K562 (cell line): ENCODE results near the gene MDM1. TPM values are rescaled to one million over a fixed set of nuclear protein-coding genes. Genes with fewer than 3 reads are reported as not detected.

Experiments
- ATAC-seq: fragments of 200-7000 bp; cut with Tn5 transposase; 3 replicates; pipeline ENCODE4 v1.9.1; 2020; ENCODE audit warnings: moderate library complexity
- BruUV-seq: library from RNA; stranded (reverse); fragments of 400-500 nt; replicated peaks from 2 replicates; lab custom pipeline; 2021; lab: Mats Ljungman, UMichigan
- CTCF ChIA-PET: fragments of 300-600 bp; formaldehyde crosslinking; extraction: SDS; loops from one replicate; lab custom pipeline; 2021; ENCODE audit warnings: low intra/inter-chr PET ratio; lab: Yijun Ruan, JAX
- POLR2A ChIA-PET: fragments of 300-600, 350-650 bp; sonication (Branson Sonifier 250); formaldehyde crosslinking; extraction: SDS; loops from one replicate; lab custom pipeline; 2021; ENCODE audit warnings: antibody characterized with exemption, inconsistent platforms; lab: Yijun Ruan, JAX
- DNase-seq, 4 experiments: peaks; one replicate each; pipeline versions ENCODE4 v3.0.0 to v3.0.0-alpha.2; 2011 to 2018; ENCODE audit warnings: low spot score in 3 of 4, mixed read lengths in 3 of 4; ENCODE audit errors: extremely low read depth in 1 of 4
- FAIRE-seq: peaks from 2 replicates; lab custom pipeline; 2011; peaks lifted over from hg19 to GRCh38; lab: Jason Lieb, UNC
- H2AFZ ChIP-seq: 2 replicates; pipeline ENCODE4 v1.6.0; 2011; ENCODE audit warnings: low read depth, low read length, control low read depth, inconsistent platforms
- H3K27ac ChIP-seq: fragments of 200-600 bp; 3 replicates; pipeline ENCODE4 v1.8.0; 2011; ENCODE audit warnings: low read depth, mild to moderate bottlenecking, control low read depth, inconsistent platforms, low read length, moderate library complexity, mixed read lengths; ENCODE audit errors: extremely low read depth
- H3K27me3 ChIP-seq, 2 experiments: fragments of 300-600 bp in 1 of 2; 2 replicates in 1 of 2; 3 replicates in 1 of 2; pipeline versions ENCODE4 v1.6.0 to v1.8.0; 2011; ENCODE audit warnings: inconsistent platforms in 2 of 2, low read length in 2 of 2, mild to moderate bottlenecking in 1 of 2, mixed read lengths in 1 of 2, moderate library complexity in 1 of 2; ENCODE audit not compliant: control insufficient read depth in 2 of 2, insufficient read depth in 2 of 2
- H3K36me3 ChIP-seq: fragments of 300-600 bp; 3 replicates; pipeline ENCODE4 v1.8.0; 2011; ENCODE audit warnings: mild to moderate bottlenecking, low read length, inconsistent platforms; ENCODE audit not compliant: control insufficient read depth, insufficient read depth
- H3K4me1 ChIP-seq, 2 experiments: fragments of 200-600 bp in 1 of 2; replicated peaks in 1 of 2; 2 replicates in 1 of 2; 3 replicates in 1 of 2; pipeline versions ENCODE4 v1.5.1 to v1.8.0; 2011; ENCODE audit warnings: inconsistent platforms in 2 of 2, low read length in 2 of 2, mild to moderate bottlenecking in 1 of 2, mixed read lengths in 1 of 2, moderate library complexity in 1 of 2; ENCODE audit not compliant: control insufficient read depth in 2 of 2, insufficient read depth in 2 of 2
- H3K4me2 ChIP-seq: 2 replicates; pipeline ENCODE4 v1.6.1; 2011; ENCODE audit warnings: low read length, control low read depth, inconsistent platforms, mixed read lengths; ENCODE audit not compliant: insufficient read depth
- H3K4me3 ChIP-seq: fragments of 200-600 bp; sonication (generic), shearing (Covaris generic); 2 replicates; pipeline ENCODE4 v1.5.1; 2016; ENCODE audit warnings: control low read depth, inconsistent platforms
- H3K79me2 ChIP-seq: fragments of 200-600 bp; 3 replicates; pipeline ENCODE4 v1.8.0; 2011; ENCODE audit warnings: low read length, inconsistent platforms; ENCODE audit not compliant: control insufficient read depth, insufficient read depth
- H3K9ac ChIP-seq, 2 experiments: 2 replicates each; pipeline versions ENCODE4 v1.6.0 to v1.6.1; 2011; ENCODE audit warnings: low read depth in 2 of 2, low read length in 2 of 2, control low read depth in 1 of 2, inconsistent platforms in 1 of 2, mild to moderate bottlenecking in 1 of 2, mixed read lengths in 1 of 2; ENCODE audit not compliant: insufficient read depth in 1 of 2
- H3K9me1 ChIP-seq: one replicate; pipeline ENCODE4 v1.6.0; 2011; ENCODE audit warnings: inconsistent platforms, mild to moderate bottlenecking, low read length, moderate library complexity; ENCODE audit not compliant: control insufficient read depth, insufficient read depth
- H3K9me3 ChIP-seq: replicated peaks from 2 replicates; pipeline ENCODE4 v1.5.1; 2011; ENCODE audit warnings: low read depth, low read length, inconsistent platforms; ENCODE audit not compliant: control insufficient read depth, insufficient read depth
- H4K20me1 ChIP-seq: replicated peaks from 2 replicates; pipeline ENCODE4 v1.6.1; 2011; ENCODE audit warnings: low read length, inconsistent platforms, mixed read lengths; ENCODE audit not compliant: control insufficient read depth, insufficient read depth
- CHD4 ChIP-seq: fragments of 200-600 bp; sonication (generic); IDR thresholded peaks from 3 replicates; pipeline ENCODE4 v1.6.1; 2012; ENCODE audit warnings: low read depth, mild to moderate bottlenecking, mixed read lengths, low read length, inconsistent platforms; ENCODE audit not compliant: insufficient read depth, insufficient replicate concordance, poor library complexity, severe bottlenecking
- ETS2 ChIP-seq: IDR thresholded peaks from 2 replicates; pipeline ENCODE4 v1.6.1; 2016; ENCODE audit warnings: borderline replicate concordance, missing genetic modification characterization, mild to moderate bottlenecking, moderate library complexity, missing compliant biosample characterization; ENCODE audit not compliant: poor library complexity, severe bottlenecking
- FUS ChIP-seq: fragments of 200-400 bp; formaldehyde crosslinking; optimal IDR thresholded peaks from 2 replicates; pipeline ENCODE3; 2017; ENCODE audit warnings: low read depth, low read length
- HSF4 ChIP-seq: fragments of 250-450 bp; sonication (Bioruptor Pico); IDR thresholded peaks from 2 replicates; pipeline ENCODE4 v2.1.2; 2022; ENCODE audit warnings: mild to moderate bottlenecking, moderate library complexity, borderline replicate concordance
- KAT2B ChIP-seq: IDR thresholded peaks from one replicate; pipeline ENCODE4 v1.6.1; 2012; ENCODE audit warnings: low read depth, mild to moderate bottlenecking, control low read depth, inconsistent platforms, low read length, moderate library complexity
- LARP7 ChIP-seq: fragments of 450-650 bp; IDR thresholded peaks from 2 replicates; pipeline ENCODE4 v1.6.1; 2016
- MXI1 ChIP-seq: IDR thresholded peaks from 2 replicates; pipeline ENCODE4 v1.6.1; 2011; ENCODE audit warnings: low read depth, mild to moderate bottlenecking, improper control_type of control experiment, low read length
- NCOA4 ChIP-seq: fragments of 450-650 bp; IDR thresholded peaks from 2 replicates; pipeline ENCODE4 v1.6.1; 2018; ENCODE audit warnings: mild to moderate bottlenecking; ENCODE audit not compliant: partially characterized antibody
- PYGO2 ChIP-seq: fragments of 450-650 bp; IDR thresholded peaks from 2 replicates; pipeline ENCODE4 v1.6.1; 2016; ENCODE audit warnings: mild to moderate bottlenecking, missing genetic modification characterization, moderate library complexity, missing compliant biosample characterization
- SMARCA4 ChIP-seq: fragments of 450-650 bp; IDR thresholded peaks from 2 replicates; pipeline ENCODE4 v1.6.1; 2016
- TBP ChIP-seq: optimal IDR thresholded peaks from 2 replicates; pipeline ENCODE3; 2011; ENCODE audit warnings: low read depth, low read length, improper control_type of control experiment
- ZNF217 ChIP-seq: sonication (generic); formaldehyde crosslinking; IDR thresholded peaks from 2 replicates; pipeline ENCODE4 v1.8.0; 2022; ENCODE audit warnings: mild to moderate bottlenecking, missing genetic modification reagents
- ZNF3 ChIP-seq: fragments of 250-450 bp; sonication (Bioruptor Pico); IDR thresholded peaks from 2 replicates; pipeline ENCODE4 v1.5.0; 2021; ENCODE audit warnings: mild to moderate bottlenecking, moderate library complexity
- ZNF778 ChIP-seq: fragments of 450-650 bp; formaldehyde crosslinking; IDR thresholded peaks from 2 replicates; pipeline ENCODE4 v1.4.0; 2020; ENCODE audit warnings: mild to moderate bottlenecking, moderate library complexity
- WGBS: fragments of 100-300 bp; shearing (Covaris generic); methylation state at CpG from one replicate; pipeline ENCODE4 v1.1.6; 2016; ENCODE audit warnings: low coverage, mixed read lengths; ENCODE audit not compliant: insufficient coverage; ENCODE audit errors: missing lambda C conversion rate; 5-methylcytosine and 5-hydroxymethylcytosine counted together
- in situ Hi-C: fragments of 300-500 bp; cut with MboI; formaldehyde crosslinking; loops from 4 replicates; pipeline ENCODE4 v1.15.0; 2018; ENCODE audit warnings: inconsistent platforms, mixed read lengths
- intact Hi-C: fragments of 100-400 bp; cut with micrococcal nuclease; formaldehyde crosslinking; loops from 2 replicates; pipeline ENCODE4 v1.14.2; 2022
- polyA plus RNA-seq, 8 experiments: library from polyadenylated mRNA; depleted of rRNA in 4 of 8; stranded (reverse) in 5 of 8; unstranded in 3 of 8; fragments of >200 nt; fragmentation: Nextera tagmentation in 2 of 8; fragmentation: Illumina TruSeq in 1 of 8; extraction: Ambion mirVana in 2 of 8; extraction: Trizol in 1 of 8; gene quantifications; 2 replicates each; pipeline versions ENCODE4 v1.2.1 to v1.2.3, GENCODE V29; 2011 to 2014; ENCODE audit warnings: inconsistent platforms in 1 of 8, missing spikeins in 1 of 8
- total RNA-seq, 7 experiments: library from RNA; depleted of rRNA in 6 of 7; stranded (reverse); fragments of >200 nt in 6 of 7; fragmentation: Illumina TruSeq in 2 of 7; extraction: Trizol in 2 of 7; gene quantifications; 2 replicates each; pipeline versions ENCODE4 v1.2.1 to v1.2.3, GENCODE V29; 2011 to 2021; ENCODE audit warnings: low replicate concordance in 1 of 7
- TF ChIP-seq, protein P1 (sequence below): sonication (generic); formaldehyde crosslinking; IDR thresholded peaks from 2 replicates; pipeline ENCODE4 v1.8.0; 2022; ENCODE audit warnings: mild to moderate bottlenecking, missing genetic modification reagents
- TF ChIP-seq, protein P2 (sequence below): fragments of 450-650 bp; IDR thresholded peaks from 2 replicates; pipeline ENCODE4 v1.6.1; 2014; ENCODE audit warnings: low read depth, mild to moderate bottlenecking, moderate library complexity, borderline replicate concordance

The MDM1 gene
- total and polyA plus RNA-seq, 9 of the 15 experiments (the other 6 are each of a cell fraction or from before 2014, with no cell fraction given): 7.5 to 16.8 (median 13.1) TPM

DNA sequence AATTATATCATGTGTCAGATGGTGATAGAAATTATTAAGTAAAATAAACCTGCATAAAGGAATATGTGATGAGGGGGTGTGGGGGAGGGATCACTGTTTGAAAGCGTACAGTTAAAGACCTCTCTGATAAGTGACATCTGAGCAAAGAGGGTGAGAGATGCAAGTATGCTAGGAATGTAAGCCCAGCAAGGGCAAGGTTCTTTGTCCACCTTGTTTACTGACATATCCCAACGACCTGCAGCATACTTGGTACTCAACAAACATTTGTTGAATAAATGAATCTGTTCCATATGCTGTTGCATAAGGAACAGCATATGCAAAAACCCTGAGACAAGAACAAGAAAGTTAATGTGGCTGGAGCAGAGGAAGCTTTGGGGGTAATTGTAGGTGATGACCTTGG, 12.0 kb upstream of the MDM1 start:
- no peaks in the 10 kb centered on the region for H3K79me2 ChIP-seq
- H3K4me1 ChIP-seq: no peaks in the 10 kb centered on the region
- intact Hi-C loops: no loop called here
- WGBS: 4% methylated on average over 2 of the region's 2 CpGs
- H3K27me3 ChIP-seq: peaks cover 20 to 41% of the 10 kb centered on the region in 2 experiments
- no peak overlapping the region for H2AFZ ChIP-seq
- H3K4me2 ChIP-seq: no peak overlapping the region
- no peak overlapping the region for H3K4me3 ChIP-seq
- no peaks in the 10 kb centered on the region for H3K9me3 ChIP-seq
- no peaks in the 10 kb centered on the region for H3K9me1 ChIP-seq
- FAIRE-seq (no peak), ATAC-seq (no peak), DNase-seq (no peak)
- in situ Hi-C loops: no loop called here
- ChIA-PET CTCF (no interaction called here), POLR2A (interaction anchor here (0.7 kb wide), 1 partner anchor 267 kb away, joined by 4 read pairs; no protein-coding TSS in a partner anchor)
- TF ChIP-seq ZNF217 (CRISPR knock-in tag) (no peak), HSF4 (CRISPR knock-in tag) (no peak), ZNF3 (CRISPR knock-in tag) (no peak)
- TF ChIP-seq, protein P1, sequence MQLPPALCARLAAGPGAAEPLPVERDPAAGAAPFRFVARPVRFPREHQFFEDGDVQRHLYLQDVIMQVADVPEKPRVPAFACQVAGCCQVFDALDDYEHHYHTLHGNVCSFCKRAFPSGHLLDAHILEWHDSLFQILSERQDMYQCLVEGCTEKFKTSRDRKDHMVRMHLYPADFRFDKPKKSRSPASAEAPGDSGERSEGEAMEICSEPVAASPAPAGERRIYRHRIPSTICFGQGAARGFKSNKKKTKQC (CRISPR knock-in tag): no peak
- H3K36me3 ChIP-seq: no peaks in the 10 kb centered on the region
- H3K9ac ChIP-seq: no peak overlapping the region
- no peaks in the 10 kb centered on the region; the same call in 1 of the 2 replicates for H4K20me1 ChIP-seq
- no peak overlapping the region for H3K27ac ChIP-seq
- BruUV-seq: no TSS peak

DNA sequence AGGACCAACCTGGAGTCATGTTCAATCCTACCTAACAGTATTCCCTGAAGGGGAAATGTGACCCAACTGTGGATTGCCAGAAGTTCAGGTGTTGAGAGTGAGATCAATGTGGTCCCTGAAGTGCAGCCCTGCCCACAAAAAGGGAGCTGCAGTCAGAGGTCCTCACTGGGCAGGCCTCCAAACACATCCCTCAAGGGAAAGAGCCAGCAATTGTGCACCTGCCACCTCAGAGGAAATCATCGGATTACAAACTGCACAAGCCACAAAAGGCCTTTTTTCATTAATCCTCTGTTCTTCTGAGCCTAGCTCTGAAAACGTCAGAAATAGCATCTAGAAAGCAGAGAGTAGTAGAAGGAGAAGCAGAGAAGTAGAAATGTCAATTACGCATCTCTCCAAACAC, 10.8 kb upstream of the MDM1 start:
- intact Hi-C loops (no loop called here), in situ Hi-C loops (no loop called here)
- Histone ChIP-seq H3K9me1 (no peaks in the 10 kb centered on the region), H3K27me3 (peaks cover 21 to 39% of the 10 kb centered on the region in 2 experiments), H3K4me3 (no peak overlapping the region), H3K27ac (no peak overlapping the region), H2AFZ (no peak overlapping the region), H3K4me2 (no peak overlapping the region), H3K9ac (no peak overlapping the region), H4K20me1 (no peaks in the 10 kb centered on the region; the same call in 1 of the 2 replicates), H3K36me3 (no peaks in the 10 kb centered on the region), H3K9me3 (no peaks in the 10 kb centered on the region), H3K79me2 (no peaks in the 10 kb centered on the region), H3K4me1 (no peaks in the 10 kb centered on the region)
- ChIA-PET POLR2A (no interaction called here), CTCF (no interaction called here)
- DNase-seq (no peak), FAIRE-seq (no peak), ATAC-seq (no peak)
- WGBS: 0% methylated on average over 3 of the region's 3 CpGs
- no TSS peak for BruUV-seq
- TF ChIP-seq ETS2 (tag) (no peak), LARP7 (no peak), MXI1 (no peak), PYGO2 (no peak), NCOA4 (no peak), KAT2B (no peak), TBP (no peak), FUS (no peak), CHD4 (no peak), SMARCA4 (no peak), ZNF778 (CRISPR knock-in tag) (no peak)
- TF ChIP-seq, protein P2, sequence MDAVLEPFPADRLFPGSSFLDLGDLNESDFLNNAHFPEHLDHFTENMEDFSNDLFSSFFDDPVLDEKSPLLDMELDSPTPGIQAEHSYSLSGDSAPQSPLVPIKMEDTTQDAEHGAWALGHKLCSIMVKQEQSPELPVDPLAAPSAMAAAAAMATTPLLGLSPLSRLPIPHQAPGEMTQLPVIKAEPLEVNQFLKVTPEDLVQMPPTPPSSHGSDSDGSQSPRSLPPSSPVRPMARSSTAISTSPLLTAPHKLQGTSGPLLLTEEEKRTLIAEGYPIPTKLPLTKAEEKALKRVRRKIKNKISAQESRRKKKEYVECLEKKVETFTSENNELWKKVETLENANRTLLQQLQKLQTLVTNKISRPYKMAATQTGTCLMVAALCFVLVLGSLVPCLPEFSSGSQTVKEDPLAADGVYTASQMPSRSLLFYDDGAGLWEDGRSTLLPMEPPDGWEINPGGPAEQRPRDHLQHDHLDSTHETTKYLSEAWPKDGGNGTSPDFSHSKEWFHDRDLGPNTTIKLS: no peak
